SK-N-SH (cell line): Measurements from ENCODE around the gene SLC41A3. TPM values are rescaled to one million over a fixed set of nuclear protein-coding genes. Genes with fewer than 3 reads are reported as not detected.

Experiments used
- CTCF ChIA-PET: fragments of 300-600, 350-600 bp; formaldehyde crosslinking; extraction: SDS; loops from one replicate; lab custom pipeline; 2021; lab: Yijun Ruan, JAX
- POLR2A ChIA-PET: fragments of 350-600 bp; sonication (Branson Sonifier 250); formaldehyde crosslinking; extraction: SDS; loops from one replicate; lab custom pipeline; 2020; ENCODE audit warnings: antibody characterized with exemption, inconsistent platforms; lab: Yijun Ruan, JAX
- DNase-seq: peaks from one replicate; pipeline ENCODE4 v3.0.0; 2012
- H2AFZ ChIP-seq: fragments of 200-600 bp; sonication (generic); 2 replicates; pipeline ENCODE4 v1.8.1; 2016; ENCODE audit warnings: antibody characterized with exemption, mild to moderate bottlenecking, low read depth
- H3F3A ChIP-seq: fragments of 200-600 bp; sonication (generic); replicated peaks from 2 replicates; pipeline ENCODE3; 2016; ENCODE audit warnings: antibody characterized with exemption, mild to moderate bottlenecking; ENCODE audit not compliant: insufficient read depth
- H3K27ac ChIP-seq, 2 experiments: fragments of 200-500 bp in 1 of 2; fragments of 200-600 bp in 1 of 2; sonication (Bioruptor generic) in 1 of 2; sonication (generic), shearing (Covaris generic) in 1 of 2; 2 replicates each; pipeline versions ENCODE4 v1.5.1 to v1.6.1; 2014 to 2016; ENCODE audit warnings: low read depth in 2 of 2, inconsistent platforms in 1 of 2, low read length in 1 of 2, mild to moderate bottlenecking in 1 of 2, mixed read lengths in 1 of 2
- H3K27me3 ChIP-seq: fragments of 200-600 bp; sonication (generic), shearing (Covaris generic); 2 replicates; pipeline ENCODE4 v1.6.1; 2016; ENCODE audit warnings: mixed run types; ENCODE audit not compliant: insufficient read depth
- H3K36me3 ChIP-seq, 2 experiments: fragments of 200-500 bp in 1 of 2; fragments of 200-600 bp in 1 of 2; sonication (Bioruptor generic) in 1 of 2; sonication (generic) in 1 of 2; replicated peaks in 1 of 2; 2 replicates each; pipeline versions ENCODE3 to v1.5.1; 2014 to 2016; ENCODE audit warnings: low read length in 1 of 2, mild to moderate bottlenecking in 1 of 2; ENCODE audit not compliant: insufficient read depth in 2 of 2, control insufficient read depth in 1 of 2
- H3K4me1 ChIP-seq, 2 experiments: fragments of 200-500 bp in 1 of 2; fragments of 200-600 bp in 1 of 2; sonication (Bioruptor generic) in 1 of 2; sonication (generic), shearing (Covaris generic) in 1 of 2; 2 replicates each; pipeline versions ENCODE4 v1.5.1 to v1.6.1; 2014 to 2016; ENCODE audit warnings: low read depth in 1 of 2, low read length in 1 of 2, mixed run types in 1 of 2; ENCODE audit not compliant: insufficient read depth in 2 of 2, control insufficient read depth in 1 of 2
- H3K4me2 ChIP-seq: fragments of 200-600 bp; sonication (generic), shearing (Covaris generic); 2 replicates; pipeline ENCODE4 v1.6.1; 2017; ENCODE audit warnings: mixed run types
- H3K4me3 ChIP-seq, 2 experiments: fragments of 200-500 bp in 1 of 2; fragments of 200-600 bp in 1 of 2; sonication (Bioruptor generic) in 1 of 2; sonication (generic), shearing (Covaris generic) in 1 of 2; 2 replicates each; pipeline versions ENCODE4 v1.5.1 to v1.8.1; 2014 to 2016; ENCODE audit warnings: low read depth in 2 of 2, inconsistent platforms in 1 of 2, low read length in 1 of 2, mild to moderate bottlenecking in 1 of 2, mixed read lengths in 1 of 2, moderate library complexity in 1 of 2
- H3K79me2 ChIP-seq: fragments of 200-600 bp; sonication (generic); 2 replicates; pipeline ENCODE4 v1.8.1; 2017; ENCODE audit warnings: mild to moderate bottlenecking; ENCODE audit not compliant: insufficient read depth
- H3K9ac ChIP-seq: fragments of 200-600 bp; sonication (generic); 2 replicates; pipeline ENCODE4 v1.6.1; 2017; ENCODE audit warnings: mixed run types
- H3K9me2 ChIP-seq: fragments of 200-600 bp; sonication (generic); 2 replicates; pipeline ENCODE4 v1.6.1; 2017; ENCODE audit warnings: mixed run types
- H3K9me3 ChIP-seq: fragments of 200-600 bp; sonication (generic); 2 replicates; pipeline ENCODE4 v1.6.1; 2017; ENCODE audit warnings: mixed run types, mild to moderate bottlenecking, moderate library complexity
- H4K20me1 ChIP-seq: fragments of 200-600 bp; sonication (generic); 2 replicates; pipeline ENCODE4 v1.6.1; 2017; ENCODE audit warnings: mild to moderate bottlenecking, mixed run types; ENCODE audit not compliant: insufficient read depth
- ELF1 ChIP-seq: IDR thresholded peaks from 2 replicates; pipeline ENCODE4 v1.4.0; 2012
- EP300 ChIP-seq, 2 experiments: IDR thresholded peaks; 2 replicates each; pipeline versions ENCODE4 v1.4.0 to v1.6.1; 2012; ENCODE audit warnings: borderline replicate concordance in 1 of 2, low read depth in 1 of 2, low read length in 1 of 2
- EZH2phosphoT487 ChIP-seq: fragments of 200-600 bp; sonication (generic); IDR thresholded peaks from 2 replicates; pipeline ENCODE4 v1.6.1; 2017; ENCODE audit warnings: low read depth, mixed run types, mild to moderate bottlenecking, antibody characterized with exemption, moderate library complexity, borderline replicate concordance
- FOSL2 ChIP-seq: IDR thresholded peaks from 2 replicates; pipeline ENCODE4 v1.4.0; 2012; ENCODE audit warnings: low read depth, mild to moderate bottlenecking, moderate library complexity, borderline replicate concordance
- GABPA ChIP-seq: IDR thresholded peaks from 2 replicates; pipeline ENCODE4 v1.4.0; 2012; ENCODE audit warnings: low read depth, mild to moderate bottlenecking
- GATA2 ChIP-seq: sonication (generic); formaldehyde crosslinking; IDR thresholded peaks from 2 replicates; pipeline ENCODE4 v1.5.0; 2020; ENCODE audit warnings: mild to moderate bottlenecking, missing genetic modification reagents
- JUND ChIP-seq: IDR thresholded peaks from 2 replicates; pipeline ENCODE4 v1.4.0; 2012
- MEF2A ChIP-seq: IDR thresholded peaks from 2 replicates; pipeline ENCODE4 v1.4.0; 2012; ENCODE audit warnings: low read depth, borderline replicate concordance
- POLR2AphosphoS5 ChIP-seq: IDR thresholded peaks from 2 replicates; pipeline ENCODE4 v1.6.1; 2012; ENCODE audit warnings: low read depth, low read length
- RXRA ChIP-seq: IDR thresholded peaks from 2 replicates; pipeline ENCODE4 v1.4.0; 2012; ENCODE audit warnings: low read depth, mild to moderate bottlenecking, borderline replicate concordance
- SMC3 ChIP-seq: IDR thresholded peaks from 2 replicates; pipeline ENCODE4 v1.6.1; 2012; ENCODE audit warnings: low read depth, low read length, improper control_type of control experiment
- TAF1 ChIP-seq: IDR thresholded peaks from 2 replicates; pipeline ENCODE4 v1.6.1; 2012; ENCODE audit warnings: low read depth, mild to moderate bottlenecking, low read length, moderate library complexity, borderline replicate concordance
- YY1 ChIP-seq: IDR thresholded peaks from 2 replicates; pipeline ENCODE4 v1.4.0; 2012; ENCODE audit warnings: low read depth, mild to moderate bottlenecking
- WGBS: methylation state at CpG from one replicate; pipeline ENCODE4 v1.1.6; 2017; ENCODE audit warnings: low lambda C conversion rate; 5-methylcytosine and 5-hydroxymethylcytosine counted together
- polyA plus RNA-seq, 3 experiments: library from polyadenylated mRNA; depleted of rRNA; stranded (reverse); fragments of >200 nt; gene quantifications; 2 replicates each; pipeline ENCODE4 v1.2.3, GENCODE V29; 2012
- TF ChIP-seq, protein P1 (sequence below): fragments of 150-350 bp; IDR thresholded peaks from 2 replicates; pipeline ENCODE4 v1.6.1; 2017; ENCODE audit warnings: antibody characterized with exemption, low read length, low read depth, borderline replicate concordance
- TF ChIP-seq, protein P2 (sequence below): fragments of 200-600 bp; sonication (generic); IDR thresholded peaks from 2 replicates; pipeline ENCODE4 v1.6.1; 2017; ENCODE audit warnings: antibody characterized with exemption, mild to moderate bottlenecking, moderate library complexity
- TF ChIP-seq, protein P3 (sequence below): fragments of 150-350 bp; IDR thresholded peaks from 2 replicates; pipeline ENCODE4 v1.6.1; 2016; ENCODE audit warnings: mild to moderate bottlenecking, low read depth, low read length
- TF ChIP-seq, protein P4 (sequence below): IDR thresholded peaks from 2 replicates; pipeline ENCODE4 v1.4.0; 2012; ENCODE audit warnings: low read depth

SLC41A3 gene
- polyA plus RNA-seq, 1 of the 3 experiments (the other 2 are of a cell fraction), result 53.4 TPM

DNA sequence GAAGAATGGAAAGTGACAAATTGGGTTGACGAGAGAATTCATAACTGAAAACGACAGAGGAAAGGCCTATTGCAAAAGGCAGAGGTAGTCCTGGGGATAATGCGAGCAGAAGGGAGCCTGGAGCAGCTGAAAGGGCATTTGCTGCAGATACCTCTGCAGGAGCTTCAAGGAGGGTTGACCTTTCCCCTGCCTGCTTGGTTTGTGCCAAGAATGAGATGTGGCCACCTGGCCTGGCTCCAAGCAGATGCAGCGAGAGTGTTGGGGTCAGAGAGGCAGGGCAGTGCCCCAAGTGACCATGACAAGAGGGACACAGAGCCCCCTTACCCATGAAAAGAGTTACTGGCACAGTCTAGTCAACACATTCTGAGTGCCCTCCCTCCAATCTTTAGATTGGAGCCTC is 43.5 kb downstream of the SLC41A3 start:
- no peaks in the 10 kb centered on the region; a peak in 1 of 4 replicates for H3K4me1 ChIP-seq
- TF ChIP-seq, protein P1, sequence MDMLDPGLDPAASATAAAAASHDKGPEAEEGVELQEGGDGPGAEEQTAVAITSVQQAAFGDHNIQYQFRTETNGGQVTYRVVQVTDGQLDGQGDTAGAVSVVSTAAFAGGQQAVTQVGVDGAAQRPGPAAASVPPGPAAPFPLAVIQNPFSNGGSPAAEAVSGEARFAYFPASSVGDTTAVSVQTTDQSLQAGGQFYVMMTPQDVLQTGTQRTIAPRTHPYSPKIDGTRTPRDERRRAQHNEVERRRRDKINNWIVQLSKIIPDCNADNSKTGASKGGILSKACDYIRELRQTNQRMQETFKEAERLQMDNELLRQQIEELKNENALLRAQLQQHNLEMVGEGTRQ, result no peak
- no peak for TF ChIP-seq JUND
- TF ChIP-seq, protein P2, sequence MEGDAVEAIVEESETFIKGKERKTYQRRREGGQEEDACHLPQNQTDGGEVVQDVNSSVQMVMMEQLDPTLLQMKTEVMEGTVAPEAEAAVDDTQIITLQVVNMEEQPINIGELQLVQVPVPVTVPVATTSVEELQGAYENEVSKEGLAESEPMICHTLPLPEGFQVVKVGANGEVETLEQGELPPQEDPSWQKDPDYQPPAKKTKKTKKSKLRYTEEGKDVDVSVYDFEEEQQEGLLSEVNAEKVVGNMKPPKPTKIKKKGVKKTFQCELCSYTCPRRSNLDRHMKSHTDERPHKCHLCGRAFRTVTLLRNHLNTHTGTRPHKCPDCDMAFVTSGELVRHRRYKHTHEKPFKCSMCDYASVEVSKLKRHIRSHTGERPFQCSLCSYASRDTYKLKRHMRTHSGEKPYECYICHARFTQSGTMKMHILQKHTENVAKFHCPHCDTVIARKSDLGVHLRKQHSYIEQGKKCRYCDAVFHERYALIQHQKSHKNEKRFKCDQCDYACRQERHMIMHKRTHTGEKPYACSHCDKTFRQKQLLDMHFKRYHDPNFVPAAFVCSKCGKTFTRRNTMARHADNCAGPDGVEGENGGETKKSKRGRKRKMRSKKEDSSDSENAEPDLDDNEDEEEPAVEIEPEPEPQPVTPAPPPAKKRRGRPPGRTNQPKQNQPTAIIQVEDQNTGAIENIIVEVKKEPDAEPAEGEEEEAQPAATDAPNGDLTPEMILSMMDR, result no peak
- no peak for TF ChIP-seq RXRA
- TF ChIP-seq GATA2 (CRISPR knock-in tag), result no peak
- no peak for TF ChIP-seq EZH2phosphoT487
- no peak for TF ChIP-seq SMC3
- no peak for TF ChIP-seq YY1
- TF ChIP-seq, protein P3, sequence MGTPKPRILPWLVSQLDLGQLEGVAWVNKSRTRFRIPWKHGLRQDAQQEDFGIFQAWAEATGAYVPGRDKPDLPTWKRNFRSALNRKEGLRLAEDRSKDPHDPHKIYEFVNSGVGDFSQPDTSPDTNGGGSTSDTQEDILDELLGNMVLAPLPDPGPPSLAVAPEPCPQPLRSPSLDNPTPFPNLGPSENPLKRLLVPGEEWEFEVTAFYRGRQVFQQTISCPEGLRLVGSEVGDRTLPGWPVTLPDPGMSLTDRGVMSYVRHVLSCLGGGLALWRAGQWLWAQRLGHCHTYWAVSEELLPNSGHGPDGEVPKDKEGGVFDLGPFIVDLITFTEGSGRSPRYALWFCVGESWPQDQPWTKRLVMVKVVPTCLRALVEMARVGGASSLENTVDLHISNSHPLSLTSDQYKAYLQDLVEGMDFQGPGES, result no peak
- TF ChIP-seq MEF2A, result no peak
- no peak for TF ChIP-seq GABPA
- H3K36me3 ChIP-seq, result no peaks in the 10 kb centered on the region
- 48% methylated on average over 4 of the region's 4 CpGs for WGBS
- H3K9me2 ChIP-seq, result no peaks in the 10 kb centered on the region
- CTCF ChIA-PET, result no interaction called here
- no peaks in the 10 kb centered on the region for H3K27me3 ChIP-seq
- H3K9me3 ChIP-seq, result peaks cover 7% of the 10 kb centered on the region; the same call in 1 of the 2 replicates
- H3F3A ChIP-seq, result peaks cover 6% of the 10 kb centered on the region
- H4K20me1 ChIP-seq, result no peaks in the 10 kb centered on the region
- H3K79me2 ChIP-seq, result no peaks in the 10 kb centered on the region
- no peak for DNase-seq
- no peak overlapping the region for H3K4me3 ChIP-seq
- H3K9ac ChIP-seq, result no peak overlapping the region
- POLR2A ChIA-PET, result no interaction called here
- H2AFZ ChIP-seq, result no peak overlapping the region
- no peak overlapping the region for H3K4me2 ChIP-seq
- no peak overlapping the region for H3K27ac ChIP-seq

DNA sequence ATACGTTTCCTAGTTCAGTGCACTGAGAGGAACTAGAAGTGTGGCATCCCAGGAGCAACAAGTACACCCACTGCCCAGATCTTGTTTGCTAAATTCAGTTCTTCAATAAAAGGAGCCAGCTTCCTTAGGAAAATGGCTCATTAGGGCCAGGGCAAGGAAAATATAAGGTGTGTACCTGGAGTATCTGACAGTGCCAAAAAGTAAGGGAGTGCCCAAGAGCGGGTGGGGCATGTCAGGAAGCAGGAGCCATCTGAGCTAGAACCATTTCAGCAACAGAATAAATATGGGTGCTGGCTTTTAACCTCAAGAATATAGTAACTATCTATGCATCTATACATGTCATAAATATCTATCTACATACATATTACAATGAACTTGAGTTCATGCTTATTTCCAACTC is 44.1 kb downstream of the SLC41A3 start:
- Histone ChIP-seq H3K36me3 (no peaks in the 10 kb centered on the region), H3K9me3 (peaks cover 7% of the 10 kb centered on the region; the same call in 1 of the 2 replicates), H3K4me2 (no peak overlapping the region), H3K79me2 (no peaks in the 10 kb centered on the region), H3F3A (peaks cover 6% of the 10 kb centered on the region), H3K4me3 (no peak overlapping the region), H3K9me2 (no peaks in the 10 kb centered on the region), H2AFZ (no peak overlapping the region), H3K9ac (no peak overlapping the region), H3K27me3 (no peaks in the 10 kb centered on the region), H3K4me1 (peaks cover 2 to 4% of the 10 kb centered on the region in 2 experiments; a peak in 1 of 4 replicates), H4K20me1 (no peaks in the 10 kb centered on the region), H3K27ac (no peak overlapping the region)
- no peak for TF ChIP-seq GATA2 (CRISPR knock-in tag)
- TF ChIP-seq MEF2A, result no peak
- no peak for TF ChIP-seq EP300 (IDR thresholded peaks at IDR 0.05; ENCODE audit: borderline replicate concordance in 1 of 2, low read depth in 1 of 2, low read length in 1 of 2)
- TF ChIP-seq, protein P1, result no peak
- TF ChIP-seq, protein P2, result no peak
- TF ChIP-seq ELF1, result no peak
- TF ChIP-seq TAF1, result no peak
- TF ChIP-seq, protein P4, sequence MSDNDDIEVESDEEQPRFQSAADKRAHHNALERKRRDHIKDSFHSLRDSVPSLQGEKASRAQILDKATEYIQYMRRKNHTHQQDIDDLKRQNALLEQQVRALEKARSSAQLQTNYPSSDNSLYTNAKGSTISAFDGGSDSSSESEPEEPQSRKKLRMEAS, result no peak
- TF ChIP-seq EZH2phosphoT487, result no peak
- TF ChIP-seq, protein P3, result no peak
- no peak for TF ChIP-seq POLR2AphosphoS5
- TF ChIP-seq JUND, result no peak
- no peak for TF ChIP-seq RXRA
- no peak for TF ChIP-seq FOSL2
- POLR2A ChIA-PET, result no interaction called here
- no peak for DNase-seq
- WGBS, result 78% methylated on average over 2 of the region's 2 CpGs
- CTCF ChIA-PET, result no interaction called here
